ENCODE data around the gene SOS1.

Gene SOS1

GRCh38 chr2:39015424-39015823 lies 105.4 kb downstream of the SOS1 start:
- Mint-ChIP-seq H3K36me3 (ENCODE audit: low read depth) (peaks cover 36% of the 10 kb centered on the region), H3K4me1 (ENCODE audit: low read depth) (no peaks in the 10 kb centered on the region)
- intact Hi-C loops (cut with micrococcal nuclease), result no loop called here

GRCh38 chr2:39013871-39014270 lies 107.0 kb downstream of the SOS1 start:
- H3K4me3 Mint-ChIP-seq, result no peak overlapping the region
- H3K27ac Mint-ChIP-seq, result no peak overlapping the region
- peaks cover 45% of the 10 kb centered on the region for H3K36me3 Mint-ChIP-seq (ENCODE audit: low read depth)
- H3K4me1 Mint-ChIP-seq (ENCODE audit: low read depth), result peaks cover 3% of the 10 kb centered on the region
- no peaks in the 10 kb centered on the region for H3K9me3 Mint-ChIP-seq
- no peaks in the 10 kb centered on the region for H3K27me3 Mint-ChIP-seq
- intact Hi-C loops (cut with micrococcal nuclease), result no loop called here

More at GRCh38 chr2:39015424-39015823, 105.4 kb downstream of the SOS1 start:
- no peak overlapping the region for H3K27ac Mint-ChIP-seq
- H3K27me3 Mint-ChIP-seq, result no peaks in the 10 kb centered on the region
- no peaks in the 10 kb centered on the region for H3K9me3 Mint-ChIP-seq
- H3K4me3 Mint-ChIP-seq, result no peak overlapping the region

- Mint-ChIP-seq H3K36me3 (ENCODE audit: low read depth) (peaks cover 66% of the 10 kb centered on the region), H3K4me3 (no peak overlapping the region), H3K4me1 (ENCODE audit: low read depth) (peaks cover 13% of the 10 kb centered on the region), H3K9me3 (no peaks in the 10 kb centered on the region), H3K27me3 (no peaks in the 10 kb centered on the region), H3K27ac (peak overlapping the region; percentile 20)
- intact Hi-C loops (cut with micrococcal nuclease), result no loop called here
These were observed 112.2 kb downstream of the SOS1 start for GRCh38 chr2:39008665-39009064.

GRCh38 chr2:39007875-39008504 lies 112.9 kb downstream of the SOS1 start:
- Mint-ChIP-seq H3K4me3 (no peak overlapping the region), H3K4me1 (ENCODE audit: low read depth) (peaks cover 13% of the 10 kb centered on the region), H3K27me3 (no peaks in the 10 kb centered on the region), H3K36me3 (ENCODE audit: low read depth) (peaks cover 62% of the 10 kb centered on the region), H3K27ac (peak overlapping the region; percentile 20), H3K9me3 (no peaks in the 10 kb centered on the region)
- intact Hi-C loops (cut with micrococcal nuclease), result no loop called here

GRCh38 chr2:39000552-39000951 lies 120.3 kb downstream of the SOS1 start:
- intact Hi-C loops (cut with micrococcal nuclease), result no loop called here
- H3K4me3 Mint-ChIP-seq, result no peak overlapping the region

GRCh38 chr2:38997781-38998180 lies 123.1 kb downstream of the SOS1 start:
- H3K27ac Mint-ChIP-seq, result no peak overlapping the region
- intact Hi-C loops (cut with micrococcal nuclease), result no loop called here
- peaks cover 6% of the 10 kb centered on the region for H3K4me1 Mint-ChIP-seq (ENCODE audit: low read depth)
- no peak overlapping the region for H3K4me3 Mint-ChIP-seq
- H3K36me3 Mint-ChIP-seq (ENCODE audit: low read depth), result peaks cover 85% of the 10 kb centered on the region
- no peaks in the 10 kb centered on the region for H3K27me3 Mint-ChIP-seq
- no peaks in the 10 kb centered on the region for H3K9me3 Mint-ChIP-seq

More at GRCh38 chr2:39000552-39000951, 120.3 kb downstream of the SOS1 start:
- peaks cover 6% of the 10 kb centered on the region for H3K4me1 Mint-ChIP-seq (ENCODE audit: low read depth)
- peaks cover 67% of the 10 kb centered on the region for H3K36me3 Mint-ChIP-seq (ENCODE audit: low read depth)
- H3K27ac Mint-ChIP-seq, result no peak overlapping the region
- no peaks in the 10 kb centered on the region for H3K27me3 Mint-ChIP-seq
- no peaks in the 10 kb centered on the region for H3K9me3 Mint-ChIP-seq

- Mint-ChIP-seq H3K27ac (no peak overlapping the region), H3K4me1 (ENCODE audit: low read depth) (no peaks in the 10 kb centered on the region), H3K9me3 (no peaks in the 10 kb centered on the region), H3K27me3 (no peaks in the 10 kb centered on the region), H3K36me3 (ENCODE audit: low read depth) (peaks cover 52% of the 10 kb centered on the region), H3K4me3 (no peak overlapping the region)
- intact Hi-C loops (cut with micrococcal nuclease), result no loop called here
These were observed 129.0 kb downstream of the SOS1 start for GRCh38 chr2:38991899-38992298.

GRCh38 chr2:38988716-38989115 lies 132.1 kb downstream of the SOS1 start:
- Mint-ChIP-seq H3K4me1 (ENCODE audit: low read depth) (no peaks in the 10 kb centered on the region), H3K36me3 (ENCODE audit: low read depth) (peaks cover 47% of the 10 kb centered on the region), H3K4me3 (no peak overlapping the region), H3K27me3 (no peaks in the 10 kb centered on the region), H3K9me3 (no peaks in the 10 kb centered on the region), H3K27ac (no peak overlapping the region)
- intact Hi-C loops (cut with micrococcal nuclease), result no loop called here

GRCh38 chr2:38982498-38982897 lies 138.4 kb downstream of the SOS1 start:
- Mint-ChIP-seq H3K36me3 (ENCODE audit: low read depth) (peaks cover 32% of the 10 kb centered on the region), H3K4me3 (no peak overlapping the region), H3K9me3 (no peaks in the 10 kb centered on the region), H3K27ac (no peak overlapping the region), H3K4me1 (ENCODE audit: low read depth) (peaks cover 27% of the 10 kb centered on the region), H3K27me3 (no peaks in the 10 kb centered on the region)
- intact Hi-C loops (cut with micrococcal nuclease), result no loop called here

- intact Hi-C loops (cut with micrococcal nuclease), result no loop called here
- Mint-ChIP-seq H3K4me1 (ENCODE audit: low read depth) (peaks cover 27% of the 10 kb centered on the region), H3K36me3 (ENCODE audit: low read depth) (peaks cover 26% of the 10 kb centered on the region), H3K9me3 (no peaks in the 10 kb centered on the region), H3K27ac (no peak overlapping the region), H3K4me3 (no peak overlapping the region), H3K27me3 (no peaks in the 10 kb centered on the region)
These were observed 139.0 kb downstream of the SOS1 start for GRCh38 chr2:38981670-38982357.

GRCh38 chr2:38981003-38981669 lies 139.7 kb downstream of the SOS1 start:
- Mint-ChIP-seq H3K27ac (no peak overlapping the region), H3K9me3 (no peaks in the 10 kb centered on the region), H3K4me3 (no peak overlapping the region), H3K4me1 (ENCODE audit: low read depth) (peaks cover 32% of the 10 kb centered on the region), H3K27me3 (no peaks in the 10 kb centered on the region), H3K36me3 (ENCODE audit: low read depth) (peaks cover 25% of the 10 kb centered on the region)
- intact Hi-C loops (cut with micrococcal nuclease), result no loop called here

GRCh38 chr2:38978908-38979307 lies 141.9 kb downstream of the SOS1 start:
- Mint-ChIP-seq H3K36me3 (ENCODE audit: low read depth) (peaks cover 14% of the 10 kb centered on the region), H3K4me1 (ENCODE audit: low read depth) (peaks cover 46% of the 10 kb centered on the region), H3K9me3 (no peaks in the 10 kb centered on the region), H3K27ac (peak overlapping the region; percentile 68), H3K4me3 (no peak overlapping the region), H3K27me3 (no peaks in the 10 kb centered on the region)
- intact Hi-C loops (cut with micrococcal nuclease), result no loop called here

GRCh38 chr2:38978296-38978903 lies 142.5 kb downstream of the SOS1 start:
- H3K9me3 Mint-ChIP-seq, result no peaks in the 10 kb centered on the region
- peak overlapping the region; percentile 68 for H3K27ac Mint-ChIP-seq
- intact Hi-C loops (cut with micrococcal nuclease), result no loop called here
- H3K4me1 Mint-ChIP-seq (ENCODE audit: low read depth), result peaks cover 46% of the 10 kb centered on the region
- peaks cover 9% of the 10 kb centered on the region for H3K36me3 Mint-ChIP-seq (ENCODE audit: low read depth)
- H3K4me3 Mint-ChIP-seq, result no peak overlapping the region
- no peaks in the 10 kb centered on the region for H3K27me3 Mint-ChIP-seq

- H3K9me3 Mint-ChIP-seq, result no peaks in the 10 kb centered on the region
- H3K4me3 Mint-ChIP-seq, result no peak overlapping the region
- no peaks in the 10 kb centered on the region for H3K27me3 Mint-ChIP-seq
- intact Hi-C loops (cut with micrococcal nuclease), result no loop called here
- no peak overlapping the region for H3K27ac Mint-ChIP-seq
- H3K36me3 Mint-ChIP-seq (ENCODE audit: low read depth), result peaks cover 7% of the 10 kb centered on the region
- peaks cover 46% of the 10 kb centered on the region for H3K4me1 Mint-ChIP-seq (ENCODE audit: low read depth)
These were observed 143.8 kb downstream of the SOS1 start for GRCh38 chr2:38977047-38977446.
